SK-N-SH treated with all-trans-retinoic acid at 6 μM for 48 hours (cell line): ENCODE measurements around the gene AATF.

ENCODE experiments used
- ATAC-seq: fragments of 200-7000 bp; cut with Tn5 transposase; 3 replicates; pipeline ENCODE4 v1.9.1; 2020; ENCODE audit warnings: mild to moderate bottlenecking, moderate library complexity
- ARNTL ChIP-seq: fragments of 450-650 bp; formaldehyde crosslinking; IDR thresholded peaks from 2 replicates; pipeline ENCODE4 v1.5.0; 2020; ENCODE audit warnings: low read depth, mild to moderate bottlenecking, moderate library complexity, borderline replicate concordance
- BACH2 ChIP-seq: fragments of 250-450 bp; sonication (Bioruptor Pico); IDR thresholded peaks from 2 replicates; pipeline ENCODE4 v1.9.0; 2021; ENCODE audit warnings: mild to moderate bottlenecking, borderline replicate concordance
- CREB5 ChIP-seq: fragments of 250-450 bp; sonication (Bioruptor Pico); IDR thresholded peaks from 2 replicates; pipeline ENCODE4 v1.5.1; 2020; ENCODE audit warnings: low read depth, mild to moderate bottlenecking, moderate library complexity
- CSDC2 ChIP-seq: fragments of 250-450 bp; sonication (Bioruptor Pico); IDR thresholded peaks from 2 replicates; pipeline ENCODE4 v1.5.0; 2020; ENCODE audit warnings: mild to moderate bottlenecking, moderate library complexity
- CSRNP3 ChIP-seq: fragments of 250-450 bp; sonication (Bioruptor Pico); IDR thresholded peaks from 2 replicates; pipeline ENCODE4 v1.5.1; 2021; ENCODE audit warnings: mild to moderate bottlenecking, moderate library complexity
- ESRRG ChIP-seq: fragments of 250-450 bp; sonication (Bioruptor Pico); IDR thresholded peaks from 2 replicates; pipeline ENCODE4 v1.6.1; 2021; ENCODE audit warnings: mild to moderate bottlenecking
- ISL1 ChIP-seq: fragments of 250-450 bp; sonication (Bioruptor Pico); IDR thresholded peaks from 2 replicates; pipeline ENCODE4 v2.1.2; 2022; ENCODE audit warnings: mild to moderate bottlenecking, moderate library complexity
- OSR1 ChIP-seq: fragments of 250-450 bp; sonication (Bioruptor Pico); IDR thresholded peaks from 2 replicates; pipeline ENCODE4 v1.8.0; 2022; ENCODE audit warnings: moderate library complexity, mild to moderate bottlenecking, inconsistent platforms
- PATZ1 ChIP-seq: fragments of 250-450 bp; sonication (Bioruptor Pico); IDR thresholded peaks from 2 replicates; pipeline ENCODE4 v1.8.0; 2020; ENCODE audit warnings: mild to moderate bottlenecking, moderate library complexity, borderline replicate concordance
- POU6F1 ChIP-seq: fragments of 250-450 bp; sonication (Bioruptor Pico); IDR thresholded peaks from 2 replicates; pipeline ENCODE4 v1.8.0; 2021; ENCODE audit warnings: low read depth, mild to moderate bottlenecking, moderate library complexity, borderline replicate concordance
- PPARA ChIP-seq: fragments of 250-450 bp; sonication (Bioruptor Pico); IDR thresholded peaks from 2 replicates; pipeline ENCODE4 v1.5.0; 2020; ENCODE audit warnings: mild to moderate bottlenecking, borderline replicate concordance
- RARB ChIP-seq: fragments of 250-450 bp; sonication (Bioruptor Pico); IDR thresholded peaks from 2 replicates; pipeline ENCODE4 v1.8.0; 2021; ENCODE audit warnings: mild to moderate bottlenecking, moderate library complexity
- SNAI2 ChIP-seq: fragments of 250-450 bp; sonication (Bioruptor Pico); IDR thresholded peaks from 2 replicates; pipeline ENCODE4 v1.5.0; 2020; ENCODE audit warnings: mild to moderate bottlenecking, moderate library complexity
- TCF4 ChIP-seq: fragments of 250-450 bp; sonication (Bioruptor Pico); IDR thresholded peaks from 2 replicates; pipeline ENCODE4 v1.8.0; 2021; ENCODE audit warnings: mild to moderate bottlenecking, moderate library complexity, borderline replicate concordance
- TOX ChIP-seq: fragments of 250-450 bp; sonication (Bioruptor Pico); IDR thresholded peaks from 2 replicates; pipeline ENCODE4 v1.8.0; 2021; ENCODE audit warnings: mild to moderate bottlenecking, moderate library complexity, borderline replicate concordance
- TSHZ2 ChIP-seq: fragments of 250-450 bp; sonication (Bioruptor Pico); IDR thresholded peaks from 2 replicates; pipeline ENCODE4 v1.5.0; 2020; ENCODE audit warnings: mild to moderate bottlenecking, moderate library complexity
- ZC3H10 ChIP-seq: fragments of 250-450 bp; sonication (Bioruptor Pico); IDR thresholded peaks from 2 replicates; pipeline ENCODE4 v1.5.1; 2021; ENCODE audit warnings: mild to moderate bottlenecking, moderate library complexity
- ZFP3 ChIP-seq: fragments of 250-450 bp; sonication (Bioruptor Pico); IDR thresholded peaks from 2 replicates; pipeline ENCODE4 v1.5.0; 2020; ENCODE audit warnings: mild to moderate bottlenecking, moderate library complexity
- ZFP30 ChIP-seq: fragments of 450-650 bp; formaldehyde crosslinking; IDR thresholded peaks from 2 replicates; pipeline ENCODE4 v1.5.0; 2022; ENCODE audit warnings: mild to moderate bottlenecking, moderate library complexity
- ZNF565 ChIP-seq: fragments of 450-650 bp; formaldehyde crosslinking; conservative IDR thresholded peaks from 2 replicates; pipeline ENCODE4 v1.5.0; 2020; ENCODE audit warnings: low read depth, mild to moderate bottlenecking, moderate library complexity
- ZNF70 ChIP-seq: fragments of 450-650 bp; formaldehyde crosslinking; IDR thresholded peaks from 2 replicates; pipeline ENCODE4 v1.5.0; 2020; ENCODE audit warnings: mild to moderate bottlenecking, moderate library complexity
- ZNF8 ChIP-seq: fragments of 450-650 bp; formaldehyde crosslinking; IDR thresholded peaks from 2 replicates; pipeline ENCODE4 v1.5.0; 2020; ENCODE audit warnings: mild to moderate bottlenecking, moderate library complexity

Gene AATF

GRCh38 chr17:36977568-36977967 lies 28.8 kb downstream of the AATF start:
- no peak for TF ChIP-seq ARNTL
- ATAC-seq = no peak

GRCh38 chr17:36978810-36979564 lies 30.2 kb downstream of the AATF start:
- ATAC-seq = no peak
- TF ChIP-seq ZNF565 (CRISPR knock-in tag) (no peak), BACH2 (CRISPR knock-in tag) (no peak), CSRNP3 (CRISPR knock-in tag) (no peak), PATZ1 (CRISPR knock-in tag) (no peak), ZFP30 (CRISPR knock-in tag) (no peak), TOX (no peak), ARNTL (no peak), CREB5 (CRISPR knock-in tag) (no peak), TCF4 (no peak), ZC3H10 (CRISPR knock-in tag) (no peak), OSR1 (CRISPR knock-in tag) (no peak), SNAI2 (no peak), RARB (CRISPR knock-in tag) (no peak), PPARA (CRISPR knock-in tag) (no peak), ZNF70 (CRISPR knock-in tag) (no peak)
- TF ChIP-seq, all 23 proteins: peak for 0

GRCh38 chr17:36979565-36979941 lies 30.8 kb downstream of the AATF start:
- TF ChIP-seq TCF4 = no peak
- no peak for TF ChIP-seq OSR1 (CRISPR knock-in tag)
- TF ChIP-seq ZNF70 (CRISPR knock-in tag) = no peak
- TF ChIP-seq CSRNP3 (CRISPR knock-in tag) = no peak
- no peak for TF ChIP-seq ARNTL
- TF ChIP-seq ZFP30 (CRISPR knock-in tag) = no peak
- TF ChIP-seq ZNF565 (CRISPR knock-in tag) = no peak
- no peak for TF ChIP-seq POU6F1 (CRISPR knock-in tag)
- no peak for TF ChIP-seq TSHZ2 (CRISPR knock-in tag)
- TF ChIP-seq BACH2 (CRISPR knock-in tag) = no peak
- TF ChIP-seq ZNF8 (CRISPR knock-in tag) = no peak
- no peak for TF ChIP-seq PPARA (CRISPR knock-in tag)
- TF ChIP-seq ZFP3 (CRISPR knock-in tag) = no peak
- TF ChIP-seq ZC3H10 (CRISPR knock-in tag) = no peak
- no peak for TF ChIP-seq ISL1 (CRISPR knock-in tag)
- no peak for TF ChIP-seq SNAI2
- TF ChIP-seq ESRRG = no peak
- TF ChIP-seq RARB (CRISPR knock-in tag) = no peak
- no peak for TF ChIP-seq CSDC2
- no peak for ATAC-seq
